Measurements from ENCODE around the gene NUP214.

- TF ChIP-seq POLR2A (IDR thresholded peaks at IDR 0.05) (no peak), CTCF (IDR thresholded peaks at IDR 0.05) (no peak), POLR2AphosphoS5 (IDR thresholded peaks at IDR 0.05) (no peak)
These were observed 91.4 kb downstream of the NUP214 start for GRCh38 chr9:131216806-131217205.

Data from breast epithelium (tissue), 3 donors.